Measurements from ENCODE around the gene BGN.

DNA sequence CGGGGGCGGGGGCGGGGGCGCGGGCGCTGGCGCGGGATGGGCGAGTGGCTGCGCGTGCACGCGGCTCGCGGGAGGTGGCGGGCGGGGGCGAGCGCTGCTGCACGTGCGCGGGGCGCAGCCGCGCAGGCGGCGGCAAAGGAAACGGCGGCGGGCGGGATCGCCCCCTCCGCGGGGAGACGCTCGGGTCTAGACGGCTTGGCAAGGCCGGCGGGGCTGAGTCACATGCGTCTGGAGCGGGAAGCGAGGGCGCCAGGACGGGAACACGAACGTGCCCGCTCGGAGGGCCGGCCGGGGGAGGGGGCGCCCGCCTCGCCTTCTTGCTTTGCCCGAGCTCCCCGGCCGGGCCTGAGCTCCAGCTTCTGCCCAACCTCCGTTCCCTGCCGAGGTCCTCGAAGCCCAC lies 20.1 kb upstream of the BGN start:
- TF ChIP-seq, protein P1, sequence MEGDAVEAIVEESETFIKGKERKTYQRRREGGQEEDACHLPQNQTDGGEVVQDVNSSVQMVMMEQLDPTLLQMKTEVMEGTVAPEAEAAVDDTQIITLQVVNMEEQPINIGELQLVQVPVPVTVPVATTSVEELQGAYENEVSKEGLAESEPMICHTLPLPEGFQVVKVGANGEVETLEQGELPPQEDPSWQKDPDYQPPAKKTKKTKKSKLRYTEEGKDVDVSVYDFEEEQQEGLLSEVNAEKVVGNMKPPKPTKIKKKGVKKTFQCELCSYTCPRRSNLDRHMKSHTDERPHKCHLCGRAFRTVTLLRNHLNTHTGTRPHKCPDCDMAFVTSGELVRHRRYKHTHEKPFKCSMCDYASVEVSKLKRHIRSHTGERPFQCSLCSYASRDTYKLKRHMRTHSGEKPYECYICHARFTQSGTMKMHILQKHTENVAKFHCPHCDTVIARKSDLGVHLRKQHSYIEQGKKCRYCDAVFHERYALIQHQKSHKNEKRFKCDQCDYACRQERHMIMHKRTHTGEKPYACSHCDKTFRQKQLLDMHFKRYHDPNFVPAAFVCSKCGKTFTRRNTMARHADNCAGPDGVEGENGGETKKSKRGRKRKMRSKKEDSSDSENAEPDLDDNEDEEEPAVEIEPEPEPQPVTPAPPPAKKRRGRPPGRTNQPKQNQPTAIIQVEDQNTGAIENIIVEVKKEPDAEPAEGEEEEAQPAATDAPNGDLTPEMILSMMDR (IDR thresholded peaks at IDR 0.05 in 2 of 3, conservative IDR thresholded peaks at IDR 0.05 in 1 of 3; ENCODE audit: control insufficient read depth in 2 of 3, extremely low read depth in 1 of 3, insufficient read depth in 1 of 3, low read depth in 3 of 3, low read length in 3 of 3) = no peak
- TF ChIP-seq POLR2A (IDR thresholded peaks at IDR 0.05; ENCODE audit: low read depth, low read length) = no peak
- no peak for TF ChIP-seq PBX3 (IDR thresholded peaks at IDR 0.05; ENCODE audit: insufficient replicate concordance, low read depth, low read length)
- no peak for TF ChIP-seq PAX5 (IDR thresholded peaks at IDR 0.05; ENCODE audit: borderline replicate concordance, low read depth, low read length)
- no peak for TF ChIP-seq RAD21 (IDR thresholded peaks at IDR 0.05; ENCODE audit: insufficient read depth, low read depth, low read length)
- no peak for TF ChIP-seq ZNF592 (IDR thresholded peaks at IDR 0.05)
- no peak for TF ChIP-seq PKNOX1 (IDR thresholded peaks at IDR 0.05)
- no peak for TF ChIP-seq MYB (IDR thresholded peaks at IDR 0.05; ENCODE audit: borderline replicate concordance, low read depth, low read length)
- no peak for TF ChIP-seq CREB1 (IDR thresholded peaks at IDR 0.05; ENCODE audit: low read depth)
- no peak for TF ChIP-seq EP300 (IDR thresholded peaks at IDR 0.05; ENCODE audit: borderline replicate concordance in 1 of 2, control insufficient read depth in 1 of 2, low read depth in 2 of 2, low read length in 2 of 2)
- no peak for TF ChIP-seq ZNF274 (IDR thresholded peaks at IDR 0.05; ENCODE audit: insufficient read depth, insufficient read length)
- TF ChIP-seq, protein P2, sequence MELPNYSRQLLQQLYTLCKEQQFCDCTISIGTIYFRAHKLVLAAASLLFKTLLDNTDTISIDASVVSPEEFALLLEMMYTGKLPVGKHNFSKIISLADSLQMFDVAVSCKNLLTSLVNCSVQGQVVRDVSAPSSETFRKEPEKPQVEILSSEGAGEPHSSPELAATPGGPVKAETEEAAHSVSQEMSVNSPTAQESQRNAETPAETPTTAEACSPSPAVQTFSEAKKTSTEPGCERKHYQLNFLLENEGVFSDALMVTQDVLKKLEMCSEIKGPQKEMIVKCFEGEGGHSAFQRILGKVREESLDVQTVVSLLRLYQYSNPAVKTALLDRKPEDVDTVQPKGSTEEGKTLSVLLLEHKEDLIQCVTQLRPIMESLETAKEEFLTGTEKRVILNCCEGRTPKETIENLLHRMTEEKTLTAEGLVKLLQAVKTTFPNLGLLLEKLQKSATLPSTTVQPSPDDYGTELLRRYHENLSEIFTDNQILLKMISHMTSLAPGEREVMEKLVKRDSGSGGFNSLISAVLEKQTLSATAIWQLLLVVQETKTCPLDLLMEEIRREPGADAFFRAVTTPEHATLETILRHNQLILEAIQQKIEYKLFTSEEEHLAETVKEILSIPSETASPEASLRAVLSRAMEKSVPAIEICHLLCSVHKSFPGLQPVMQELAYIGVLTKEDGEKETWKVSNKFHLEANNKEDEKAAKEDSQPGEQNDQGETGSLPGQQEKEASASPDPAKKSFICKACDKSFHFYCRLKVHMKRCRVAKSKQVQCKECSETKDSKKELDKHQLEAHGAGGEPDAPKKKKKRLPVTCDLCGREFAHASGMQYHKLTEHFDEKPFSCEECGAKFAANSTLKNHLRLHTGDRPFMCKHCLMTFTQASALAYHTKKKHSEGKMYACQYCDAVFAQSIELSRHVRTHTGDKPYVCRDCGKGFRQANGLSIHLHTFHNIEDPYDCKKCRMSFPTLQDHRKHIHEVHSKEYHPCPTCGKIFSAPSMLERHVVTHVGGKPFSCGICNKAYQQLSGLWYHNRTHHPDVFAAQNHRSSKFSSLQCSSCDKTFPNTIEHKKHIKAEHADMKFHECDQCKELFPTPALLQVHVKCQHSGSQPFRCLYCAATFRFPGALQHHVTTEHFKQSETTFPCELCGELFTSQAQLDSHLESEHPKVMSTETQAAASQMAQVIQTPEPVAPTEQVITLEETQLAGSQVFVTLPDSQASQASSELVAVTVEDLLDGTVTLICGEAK (IDR thresholded peaks at IDR 0.05; ENCODE audit: borderline replicate concordance) = no peak
- no peak for TF ChIP-seq FOXM1 (IDR thresholded peaks at IDR 0.05; ENCODE audit: low read depth, low read length)

All from GM12878 (cell line).